ENCODE measurements around the gene SRP72. TPM values are rescaled to one million over a fixed set of nuclear protein-coding genes. Genes with fewer than 3 reads are reported as not detected.

Gene SRP72
- total RNA-seq, 5 donors from 2014 or later (not counting 1 experiment from before 2014, with no cell fraction given): 98.0 to 115 (median 107) TPM

DNA sequence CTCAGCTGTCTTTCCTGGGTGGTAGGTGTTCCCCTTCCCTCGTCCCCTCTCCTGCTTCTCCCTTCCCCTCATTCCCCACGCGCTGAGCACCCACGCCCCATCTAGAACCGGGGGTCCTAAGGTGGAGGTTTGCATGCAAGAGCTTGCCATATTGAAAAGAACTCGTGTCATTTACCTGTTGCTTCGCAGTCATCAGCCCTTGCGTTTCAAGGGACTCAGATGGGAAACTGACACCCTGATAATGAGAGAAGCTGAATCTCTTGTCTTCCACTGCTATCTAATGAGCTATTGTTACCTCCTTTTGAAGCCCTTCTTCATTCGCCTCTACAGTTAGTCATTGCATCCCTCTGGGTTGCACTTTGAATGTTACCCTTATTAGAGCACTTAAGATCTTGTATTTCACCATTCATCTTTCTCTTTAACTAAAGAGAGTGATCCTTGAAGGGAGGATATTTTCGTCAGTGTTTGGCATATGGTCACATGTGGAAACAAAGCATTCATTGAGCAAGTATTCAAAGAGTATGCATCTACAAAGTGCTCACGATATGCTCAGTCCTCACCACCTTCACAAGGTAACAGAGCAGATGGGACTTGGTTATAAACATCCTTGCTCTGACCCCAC lies 63.8 kb downstream of the SRP72 start:
- H3K27me3 ChIP-seq (replicated peaks in 1 of 2; ENCODE audit: control insufficient read depth in 2 of 2, extremely low read depth in 1 of 2, insufficient read depth in 2 of 2, low read length in 1 of 2): peaks cover 7 to 15% of the 10 kb centered on the region in 2 experiments

DNA sequence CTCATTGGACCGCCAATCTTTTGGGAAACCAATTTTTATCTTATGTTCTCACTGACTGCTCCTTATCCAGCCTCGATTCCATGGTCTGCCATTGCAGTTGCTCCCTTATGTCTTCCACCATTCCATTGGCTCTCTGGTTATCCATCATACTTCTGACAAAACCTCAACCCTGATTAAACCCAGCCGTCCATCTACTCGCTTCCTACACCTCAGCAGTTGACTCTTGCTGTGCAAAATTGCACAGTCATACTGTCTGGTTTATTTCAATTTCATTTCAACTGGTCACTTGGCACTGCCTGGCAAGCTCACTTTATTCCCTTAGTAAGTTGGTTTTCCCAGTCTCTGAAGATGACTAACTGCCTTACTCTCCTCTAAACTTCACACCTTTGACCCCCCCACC lies 64.4 kb downstream of the SRP72 start:
- WGBS (ENCODE audit: insufficient coverage): 73% methylated on average over 4 of the region's 4 CpGs
- Mint-ChIP-seq H3K9me3 (no peaks in the 10 kb centered on the region), H3K36me3 (no peaks in the 10 kb centered on the region), H3K27me3 (no peaks in the 10 kb centered on the region), H3K4me1 (peaks cover 0 to 3% (median 0%) of the 10 kb centered on the region in 3 donors), H3K27ac (no peak overlapping the region), H3K4me3 (no peak overlapping the region)
- Histone ChIP-seq H3K4me3 (ENCODE audit: control insufficient read depth in 1 of 2, extremely low read depth in 1 of 2, low read length in 1 of 2) (no peak overlapping the region), H3K4me1 (ENCODE audit: control insufficient read depth in 1 of 2, extremely low read depth in 1 of 2, insufficient read depth in 2 of 2, low read length in 2 of 2) (peaks cover 8 to 11% of the 10 kb centered on the region in 2 experiments), H3K36me3 (ENCODE audit: control insufficient read depth in 2 of 2, extremely low read depth in 1 of 2, insufficient read depth in 1 of 2, low read length in 1 of 2) (no peaks in the 10 kb centered on the region), H3K9me3 (no peaks in the 10 kb centered on the region), H3K27me3 (replicated peaks in 1 of 2; ENCODE audit: control insufficient read depth in 2 of 2, extremely low read depth in 1 of 2, insufficient read depth in 2 of 2, low read length in 1 of 2) (peaks cover 7 to 15% of the 10 kb centered on the region in 2 experiments), H3K27ac (ENCODE audit: low read length) (no peak overlapping the region)
- DNase-seq: no peak
- ChIA-PET POLR2A (interaction anchor here (0.5 to 0.7 kb wide), 3 partner anchors 226 to 644 kb away, joined by 3 to 10 read pairs (median 3); no protein-coding TSS in a partner anchor), CTCF (no interaction called here)
- no peak for ATAC-seq (replicated peaks in 1 of 4)

More for the DNA sequence above, 63.8 kb downstream of the SRP72 start:
- ChIA-PET POLR2A (interaction anchor here (0.5 to 0.6 kb wide), 3 partner anchors 226 to 448 kb away, joined by 3 to 10 read pairs (median 3); no protein-coding TSS in a partner anchor), CTCF (interaction anchor here (0.6 to 0.9 kb wide), 3 partner anchors 13 to 133 kb away, joined by 3 to 4 read pairs (median 4); no protein-coding TSS in a partner anchor)
- H3K27ac Mint-ChIP-seq: no peak overlapping the region
- peak in 1 of 35 experiments; percentile 10 for DNase-seq
- Histone ChIP-seq H3K27ac (ENCODE audit: low read length) (no peak overlapping the region), H3K36me3 (ENCODE audit: control insufficient read depth in 2 of 2, extremely low read depth in 1 of 2, insufficient read depth in 1 of 2, low read length in 1 of 2) (no peaks in the 10 kb centered on the region), H3K4me3 (ENCODE audit: control insufficient read depth in 1 of 2, extremely low read depth in 1 of 2, low read length in 1 of 2) (peak overlapping the region; percentile 71 to 81), H3K4me1 (ENCODE audit: control insufficient read depth in 1 of 2, extremely low read depth in 1 of 2, insufficient read depth in 2 of 2, low read length in 2 of 2) (peaks cover 8 to 11% of the 10 kb centered on the region in 2 experiments), H3K9me3 (no peaks in the 10 kb centered on the region)
- no peak overlapping the region for H3K4me3 Mint-ChIP-seq
- H3K27me3 Mint-ChIP-seq: no peaks in the 10 kb centered on the region
- no peaks in the 10 kb centered on the region for H3K36me3 Mint-ChIP-seq
- ATAC-seq (replicated peaks in 1 of 4): no peak
- H3K9me3 Mint-ChIP-seq: no peaks in the 10 kb centered on the region
- 100% methylated on average over 1 of the region's 11 CpGs for WGBS (ENCODE audit: insufficient coverage)
- peaks cover 0 to 3% (median 0%) of the 10 kb centered on the region in 3 donors for H3K4me1 Mint-ChIP-seq

DNA sequence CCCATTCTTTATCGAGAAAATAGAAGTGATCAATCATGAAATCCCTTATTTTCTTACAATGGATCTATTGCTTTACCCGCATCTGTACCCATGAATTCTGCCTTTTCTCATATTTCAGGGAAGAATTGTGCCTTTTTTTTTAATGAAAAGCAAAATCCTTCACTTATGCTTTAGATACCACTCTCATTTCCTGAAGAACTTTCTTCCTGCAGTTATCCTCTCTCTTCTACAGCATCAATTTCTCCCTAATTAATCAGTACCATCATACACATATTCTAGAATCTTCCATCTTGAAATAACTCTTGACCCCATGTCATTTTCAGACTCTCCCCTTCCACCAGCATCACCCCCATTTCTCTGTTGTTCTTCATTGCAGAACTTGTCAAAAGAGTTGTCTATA lies 64.8 kb downstream of the SRP72 start:
- Histone ChIP-seq H3K4me1 (ENCODE audit: control insufficient read depth in 1 of 2, extremely low read depth in 1 of 2, insufficient read depth in 2 of 2, low read length in 2 of 2) (peaks cover 8 to 11% of the 10 kb centered on the region in 2 experiments), H3K9me3 (no peaks in the 10 kb centered on the region), H3K27ac (ENCODE audit: low read length) (no peak overlapping the region), H3K27me3 (replicated peaks in 1 of 2; ENCODE audit: control insufficient read depth in 2 of 2, extremely low read depth in 1 of 2, insufficient read depth in 2 of 2, low read length in 1 of 2) (peaks cover 7 to 15% of the 10 kb centered on the region in 2 experiments), H3K4me3 (ENCODE audit: control insufficient read depth in 1 of 2, extremely low read depth in 1 of 2, low read length in 1 of 2) (no peak overlapping the region), H3K36me3 (ENCODE audit: control insufficient read depth in 2 of 2, extremely low read depth in 1 of 2, insufficient read depth in 1 of 2, low read length in 1 of 2) (no peaks in the 10 kb centered on the region)
- Mint-ChIP-seq H3K27ac (no peak overlapping the region), H3K36me3 (no peaks in the 10 kb centered on the region), H3K9me3 (no peaks in the 10 kb centered on the region), H3K4me1 (peaks cover 0 to 3% (median 0%) of the 10 kb centered on the region in 3 donors), H3K27me3 (peaks cover 0 to 3% of the 10 kb centered on the region in 2 donors), H3K4me3 (no peak overlapping the region)
- DNase-seq (no peak), ATAC-seq (replicated peaks in 1 of 4) (no peak)
- ChIA-PET POLR2A (interaction anchor here in 1 of 2 donors (0.7 kb wide), 1 partner anchor 644 kb away, joined by 3 read pairs; no protein-coding TSS in a partner anchor), CTCF (no interaction called here)
- no CpG with 5 or more reads among the region's 2 CpGs for WGBS (ENCODE audit: insufficient coverage)

DNA sequence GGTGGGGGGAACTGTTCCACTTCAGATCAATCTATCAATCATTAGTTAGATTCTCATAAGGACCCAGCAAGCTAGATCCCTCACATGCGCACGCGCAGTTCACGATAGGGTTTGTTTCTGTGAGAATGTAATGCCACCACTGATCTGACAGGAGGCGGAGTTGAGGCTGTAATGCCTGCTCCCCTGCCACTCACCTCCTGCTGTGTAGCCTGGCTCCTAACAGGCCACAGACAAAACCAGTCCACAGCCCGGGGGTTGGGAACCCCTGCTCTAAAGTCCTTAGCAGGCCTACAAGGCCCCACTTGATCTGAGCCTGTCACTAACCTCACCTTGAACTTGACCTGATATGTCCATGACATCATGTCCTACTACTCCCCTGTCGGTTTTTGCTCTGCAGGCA lies 68.5 kb downstream of the SRP72 start:
- Mint-ChIP-seq H3K9me3 (no peaks in the 10 kb centered on the region), H3K4me3 (no peak overlapping the region), H3K36me3 (no peaks in the 10 kb centered on the region), H3K4me1 (no peaks in the 10 kb centered on the region), H3K27ac (no peak overlapping the region), H3K27me3 (peaks cover 8 to 11% of the 10 kb centered on the region in 2 donors)
- Histone ChIP-seq H3K36me3 (ENCODE audit: control insufficient read depth in 2 of 2, extremely low read depth in 1 of 2, insufficient read depth in 1 of 2, low read length in 1 of 2) (no peaks in the 10 kb centered on the region), H3K4me1 (ENCODE audit: control insufficient read depth in 1 of 2, extremely low read depth in 1 of 2, insufficient read depth in 2 of 2, low read length in 2 of 2) (peaks cover 3 to 6% of the 10 kb centered on the region in 2 experiments), H3K4me3 (ENCODE audit: control insufficient read depth in 1 of 2, extremely low read depth in 1 of 2, low read length in 1 of 2) (no peak overlapping the region), H3K27me3 (replicated peaks in 1 of 2; ENCODE audit: control insufficient read depth in 2 of 2, extremely low read depth in 1 of 2, insufficient read depth in 2 of 2, low read length in 1 of 2) (peaks cover 7 to 14% of the 10 kb centered on the region in 2 experiments), H3K27ac (ENCODE audit: low read length) (no peak overlapping the region), H3K9me3 (no peaks in the 10 kb centered on the region)
- DNase-seq (no peak), ATAC-seq (replicated peaks in 1 of 4) (no peak)
- WGBS (ENCODE audit: insufficient coverage): 87% methylated on average over 3 of the region's 7 CpGs
- ChIA-PET CTCF (interaction anchor here in 1 of 2 donors (0.6 kb wide), 1 partner anchor 333 kb away, joined by 3 read pairs; no protein-coding TSS in a partner anchor), POLR2A (no interaction called here)

DNA sequence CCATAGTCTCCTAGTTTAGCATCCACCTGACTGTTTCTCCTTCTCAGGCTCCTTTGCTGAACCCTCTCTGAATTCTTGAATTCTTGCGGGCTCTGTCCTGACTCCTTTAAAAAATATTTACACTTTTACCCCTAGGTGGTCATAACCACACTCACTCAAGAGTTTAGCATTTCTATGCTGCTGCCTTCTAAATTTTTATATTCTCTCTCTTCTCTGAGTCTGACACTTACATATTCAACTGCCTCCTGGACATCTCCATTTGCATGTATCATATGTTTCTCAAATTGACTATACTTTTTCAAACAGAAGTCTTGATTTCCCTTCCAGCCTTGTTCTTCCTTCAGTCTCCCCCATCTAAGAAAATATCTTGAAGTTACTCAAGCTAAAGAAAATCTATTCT lies 69.7 kb downstream of the SRP72 start:
- WGBS (ENCODE audit: insufficient coverage): 86% methylated on average over 1 of the region's 1 CpG
- DNase-seq: no peak
- Mint-ChIP-seq H3K36me3 (no peaks in the 10 kb centered on the region), H3K27me3 (peaks cover 13 to 14% of the 10 kb centered on the region in 2 donors), H3K4me3 (no peak overlapping the region), H3K4me1 (no peaks in the 10 kb centered on the region), H3K9me3 (no peaks in the 10 kb centered on the region), H3K27ac (no peak overlapping the region)
- Histone ChIP-seq H3K4me3 (ENCODE audit: control insufficient read depth in 1 of 2, extremely low read depth in 1 of 2, low read length in 1 of 2) (no peak overlapping the region), H3K27ac (ENCODE audit: low read length) (no peak overlapping the region), H3K27me3 (replicated peaks in 1 of 2; ENCODE audit: control insufficient read depth in 2 of 2, extremely low read depth in 1 of 2, insufficient read depth in 2 of 2, low read length in 1 of 2) (peaks cover 7 to 12% of the 10 kb centered on the region in 2 experiments), H3K4me1 (ENCODE audit: control insufficient read depth in 1 of 2, extremely low read depth in 1 of 2, insufficient read depth in 2 of 2, low read length in 2 of 2) (no peaks in the 10 kb centered on the region), H3K9me3 (no peaks in the 10 kb centered on the region), H3K36me3 (ENCODE audit: control insufficient read depth in 2 of 2, extremely low read depth in 1 of 2, insufficient read depth in 1 of 2, low read length in 1 of 2) (no peaks in the 10 kb centered on the region)
- ChIA-PET POLR2A (no interaction called here), CTCF (interaction anchor here in 1 of 2 donors (0.6 kb wide), 1 partner anchor 1012 kb away, joined by 3 read pairs; no protein-coding TSS in a partner anchor)
- ATAC-seq (replicated peaks in 1 of 4): no peak

DNA sequence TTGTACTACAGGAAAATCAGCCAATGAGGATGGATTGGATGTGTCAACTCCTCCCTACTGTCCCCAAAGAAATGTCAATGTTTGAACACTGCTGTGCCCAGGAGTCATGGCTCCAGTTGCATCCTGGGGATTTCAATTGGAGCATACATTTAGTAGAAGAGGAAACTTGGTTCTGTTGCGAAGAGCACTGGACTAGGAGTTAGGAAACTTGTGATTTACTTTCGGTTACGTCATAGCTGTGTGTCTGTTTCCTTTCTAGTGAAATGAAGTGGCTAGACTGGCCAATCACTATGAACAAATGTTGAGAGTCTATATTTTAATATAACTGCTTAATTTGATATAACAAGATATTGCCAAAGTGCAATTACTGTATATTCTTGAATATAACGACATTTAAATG lies 73.4 kb downstream of the SRP72 start:
- H3K4me3 Mint-ChIP-seq: no peak overlapping the region
- ATAC-seq (replicated peaks in 1 of 4): no peak
- Histone ChIP-seq H3K9me3 (no peaks in the 10 kb centered on the region), H3K36me3 (ENCODE audit: control insufficient read depth in 2 of 2, extremely low read depth in 1 of 2, insufficient read depth in 1 of 2, low read length in 1 of 2) (no peaks in the 10 kb centered on the region), H3K4me3 (ENCODE audit: control insufficient read depth in 1 of 2, extremely low read depth in 1 of 2, low read length in 1 of 2) (no peak overlapping the region), H3K4me1 (ENCODE audit: control insufficient read depth in 1 of 2, extremely low read depth in 1 of 2, insufficient read depth in 2 of 2, low read length in 2 of 2) (peaks cover 0 to 6% of the 10 kb centered on the region in 2 experiments), H3K27ac (ENCODE audit: low read length) (no peak overlapping the region), H3K27me3 (replicated peaks in 1 of 2; ENCODE audit: control insufficient read depth in 2 of 2, extremely low read depth in 1 of 2, insufficient read depth in 2 of 2, low read length in 1 of 2) (peaks cover 0 to 15% of the 10 kb centered on the region in 2 experiments)
- DNase-seq: no peak
- no peaks in the 10 kb centered on the region for H3K36me3 Mint-ChIP-seq
- H3K4me1 Mint-ChIP-seq: peaks cover 6 to 10% (median 9%) of the 10 kb centered on the region in 3 donors
- ChIA-PET POLR2A (interaction anchor here (0.5 to 0.6 kb wide), 2 partner anchors 60 to 295 kb away, joined by 3 read pairs; no protein-coding TSS in a partner anchor), CTCF (no interaction called here)
- no peaks in the 10 kb centered on the region for H3K9me3 Mint-ChIP-seq
- H3K27me3 Mint-ChIP-seq: peaks cover 16 to 18% of the 10 kb centered on the region in 2 donors
- H3K27ac Mint-ChIP-seq: no peak overlapping the region
- WGBS (ENCODE audit: insufficient coverage): no CpG with 5 or more reads among the region's 4 CpGs
